Measurements from ENCODE around the gene SERTM1. TPM values are rescaled to one million over a fixed set of nuclear protein-coding genes. Genes with fewer than 3 reads are reported as not detected.

SERTM1 gene
- total RNA-seq, 1 donor from 2014 or later, result 1.7 TPM

Other genes starting within 250 kb of the SERTM1 start
- gene CCNA1, start 241.5 kb upstream of the SERTM1 start, total RNA-seq, result 0.85 TPM
- gene RFXAP, start 145.2 kb downstream of the SERTM1 start, total RNA-seq, result 8.5 TPM
- gene SMAD9, start 246.2 kb downstream of the SERTM1 start, total RNA-seq, result 30.5 TPM

Measured in sciatic nerve (tissue), 1 donor.